Dendritic cell treated with granulocyte-macrophage colony-stimulating factor and Interleukin-4, amounts not matched to agents 40 ng/mL and 50 ng/mL, for 4 days (primary cell): ENCODE data around the gene NDRG4.

Experiments used
- H3K27ac Mint-ChIP-seq: one replicate; pipeline ENCODE4 v1.8.0; 2022; ENCODE audit warnings: mild to moderate bottlenecking, mixed read lengths
- H3K27me3 Mint-ChIP-seq: one replicate; pipeline ENCODE4 v1.8.0; 2022; ENCODE audit warnings: mild to moderate bottlenecking, mixed read lengths
- H3K36me3 Mint-ChIP-seq: one replicate; pipeline ENCODE4 v1.8.0; 2022; ENCODE audit warnings: low read depth, mixed read lengths
- H3K4me1 Mint-ChIP-seq: one replicate; pipeline ENCODE4 v1.8.0; 2022; ENCODE audit warnings: low read depth, mixed read lengths
- H3K4me3 Mint-ChIP-seq: one replicate; pipeline ENCODE4 v1.8.0; 2022; ENCODE audit warnings: mild to moderate bottlenecking, moderate library complexity, mixed read lengths
- H3K9me3 Mint-ChIP-seq: one replicate; pipeline ENCODE4 v1.8.0; 2022; ENCODE audit warnings: mixed read lengths
- intact Hi-C: fragments of 100-400 bp; cut with micrococcal nuclease; formaldehyde crosslinking; loops from one replicate; pipeline ENCODE4 v1.15.0; 2022

NDRG4 gene

GRCh38 chr16:58543685-58544084 lies 43.7 kb downstream of the NDRG4 start:
- no peaks in the 10 kb centered on the region for H3K27me3 Mint-ChIP-seq
- H3K27ac Mint-ChIP-seq = no peak overlapping the region
- H3K4me1 Mint-ChIP-seq = no peaks in the 10 kb centered on the region
- no peaks in the 10 kb centered on the region for H3K9me3 Mint-ChIP-seq
- no peak overlapping the region for H3K4me3 Mint-ChIP-seq
- H3K36me3 Mint-ChIP-seq = peaks cover 95% of the 10 kb centered on the region
- intact Hi-C loops = no loop called here

GRCh38 chr16:58548378-58548777 lies 48.4 kb downstream of the NDRG4 start:
- intact Hi-C loops = no loop called here

GRCh38 chr16:58551496-58551895 lies 51.6 kb downstream of the NDRG4 start:
- intact Hi-C loops = loop anchor here (5.0 kb wide), 1 partner anchor 34 kb away; the partner anchor contains the start of gene SETD6
- H3K27ac Mint-ChIP-seq = no peak overlapping the region
- peaks cover 98% of the 10 kb centered on the region for H3K36me3 Mint-ChIP-seq

More at GRCh38 chr16:58548378-58548777, 48.4 kb downstream of the NDRG4 start:
- H3K27ac Mint-ChIP-seq = no peak overlapping the region
- no peaks in the 10 kb centered on the region for H3K9me3 Mint-ChIP-seq
- peaks cover 94% of the 10 kb centered on the region for H3K36me3 Mint-ChIP-seq
- no peak overlapping the region for H3K4me3 Mint-ChIP-seq
- H3K4me1 Mint-ChIP-seq = no peaks in the 10 kb centered on the region
- H3K27me3 Mint-ChIP-seq = no peaks in the 10 kb centered on the region

DNA sequence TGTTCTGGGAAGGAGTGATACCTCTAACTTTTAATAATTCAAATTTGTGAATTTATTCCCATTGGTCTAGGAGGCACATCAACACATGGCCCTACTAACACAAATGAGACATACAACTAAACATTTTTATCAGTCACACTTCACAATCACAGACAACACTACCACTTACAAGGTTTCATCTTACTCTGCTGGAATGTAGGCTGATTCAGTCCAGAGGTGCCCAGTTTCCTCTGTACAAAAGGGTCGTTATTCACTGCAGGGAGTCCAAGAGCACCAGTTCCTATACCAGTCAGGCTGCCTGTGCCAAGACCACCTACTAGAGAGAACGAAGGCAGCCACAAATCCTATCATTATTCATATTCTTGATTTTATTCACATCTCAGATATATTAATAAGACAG lies 56.7 kb downstream of the NDRG4 start:
- no peak overlapping the region for H3K27ac Mint-ChIP-seq

More at GRCh38 chr16:58551496-58551895, 51.6 kb downstream of the NDRG4 start:
- no peak overlapping the region for H3K4me3 Mint-ChIP-seq
- H3K27me3 Mint-ChIP-seq = no peaks in the 10 kb centered on the region
- no peaks in the 10 kb centered on the region for H3K4me1 Mint-ChIP-seq
- H3K9me3 Mint-ChIP-seq = no peaks in the 10 kb centered on the region

More for the DNA sequence above, 56.7 kb downstream of the NDRG4 start:
- Mint-ChIP-seq H3K36me3 (peaks cover 93% of the 10 kb centered on the region), H3K9me3 (no peaks in the 10 kb centered on the region), H3K27me3 (no peaks in the 10 kb centered on the region), H3K4me3 (no peak overlapping the region), H3K4me1 (no peaks in the 10 kb centered on the region)
- intact Hi-C loops = no loop called here
